Midbrain (tissue), 1 donor: ENCODE measurements around the gene MAG.
"Not testable (repeated sequence)": the region's sequence is repeated elsewhere in the genome, so short reads cannot be mapped to it uniquely, and the experiment has no call there.

Source experiments
- DNase-seq: peaks from one replicate; lab custom pipeline; 2025; lab: John Stamatoyannopoulos, UW

Gene MAG

GRCh38 chr19:35281303-35281702, 10.7 kb upstream of the MAG start:
- no peak for DNase-seq

DNA sequence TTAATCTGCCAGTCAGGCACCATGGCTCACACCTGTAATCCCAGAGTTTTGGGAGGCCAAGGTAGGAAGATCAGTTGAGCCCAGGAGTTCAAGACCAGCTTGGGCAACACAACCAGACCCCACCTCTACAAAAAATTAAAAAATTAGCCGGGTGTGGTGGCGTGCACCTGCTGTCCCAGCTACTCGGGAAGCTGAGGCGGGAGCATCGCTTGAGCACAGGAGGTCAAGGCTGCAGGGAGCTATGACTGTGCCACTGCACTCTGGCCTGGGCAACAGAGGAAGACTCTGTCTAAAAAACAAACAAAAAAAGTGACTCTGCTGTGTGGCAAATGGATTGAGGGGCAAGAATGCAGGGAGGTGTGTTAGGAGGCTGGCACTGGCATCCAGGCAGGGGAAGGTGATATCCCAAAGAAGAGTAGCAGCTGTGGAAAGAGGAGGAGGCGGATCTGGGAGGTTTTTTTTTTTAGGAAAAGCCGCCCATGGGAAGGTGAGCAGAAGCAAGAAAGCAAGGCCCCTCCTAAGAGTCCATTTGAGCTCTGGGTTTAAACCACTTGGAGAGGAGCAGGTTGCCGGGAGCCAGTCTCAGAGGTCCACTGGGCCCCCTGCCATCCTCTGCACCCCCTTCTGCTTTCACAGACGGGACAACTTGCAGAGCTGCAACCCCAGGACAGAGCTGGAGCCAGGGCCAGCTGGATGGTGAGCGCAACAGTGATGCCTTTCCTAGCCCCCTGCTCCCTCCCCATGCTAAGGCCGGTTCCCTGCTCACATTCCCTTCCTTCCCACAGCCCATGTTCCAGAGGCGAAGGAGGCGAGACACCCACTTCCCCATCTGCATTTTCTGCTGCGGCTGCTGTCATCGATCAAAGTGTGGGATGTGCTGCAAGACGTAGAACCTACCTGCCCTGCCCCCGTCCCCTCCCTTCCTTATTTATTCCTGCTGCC, 7.5 kb upstream of the MAG start:
- no peak for DNase-seq

- DNase-seq: no peak
These were observed 6.9 kb upstream of the MAG start for GRCh38 chr19:35285095-35285449.

DNA sequence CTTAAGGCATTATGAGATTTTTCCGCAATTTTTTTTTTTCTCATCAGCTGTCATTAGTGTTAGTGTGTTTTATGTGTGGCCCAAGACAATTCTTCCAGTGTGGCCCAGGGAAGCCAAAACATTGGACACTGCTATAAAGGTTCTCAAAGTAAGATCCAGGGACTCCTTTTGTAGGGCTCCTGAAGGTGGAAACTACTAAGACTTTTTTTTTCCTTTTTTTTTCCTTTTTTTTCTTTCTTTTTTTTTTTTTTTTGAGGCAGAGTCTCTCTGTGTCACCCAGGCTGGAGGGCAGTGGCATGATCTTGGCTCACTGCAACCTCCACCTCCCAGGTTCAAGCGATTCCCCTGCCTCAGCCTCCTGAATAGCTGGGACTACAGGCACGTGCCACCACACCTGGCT, 6.5 kb upstream of the MAG start:
- not testable (repeated sequence) for DNase-seq

- not testable (repeated sequence) for DNase-seq
These were observed 5.9 kb upstream of the MAG start for GRCh38 chr19:35286101-35286500.

- DNase-seq: no peak
These were observed 4.2 kb upstream of the MAG start for GRCh38 chr19:35287713-35288112.

- DNase-seq: no peak
These were observed 3.6 kb upstream of the MAG start for GRCh38 chr19:35288331-35288730.

GRCh38 chr19:35288906-35289305, 3.1 kb upstream of the MAG start:
- no peak for DNase-seq

- peak; percentile 82 for DNase-seq
These were observed 1.4 kb upstream of the MAG start for GRCh38 chr19:35290381-35291127.

DNA sequence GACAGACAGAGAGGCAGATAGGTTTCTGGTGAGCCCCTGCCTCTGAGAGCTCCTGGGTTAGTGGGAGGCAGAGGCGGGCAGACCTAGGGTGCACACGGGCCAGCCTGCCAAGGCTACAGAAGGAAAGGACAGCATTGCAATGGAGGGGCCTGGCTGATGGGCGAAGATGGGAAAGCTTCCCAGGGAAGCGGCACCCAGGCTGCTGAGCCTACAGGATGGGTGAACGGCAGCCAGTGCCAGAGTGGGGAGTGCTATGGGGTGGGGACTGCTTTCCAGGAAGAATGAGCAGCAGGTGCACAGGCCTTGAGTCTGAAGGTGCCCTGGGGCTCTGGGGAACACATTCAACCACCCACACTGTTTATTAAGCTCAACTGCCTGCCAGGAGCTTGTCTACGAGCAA, 702 bp upstream of the MAG start:
- no peak for DNase-seq

DNA sequence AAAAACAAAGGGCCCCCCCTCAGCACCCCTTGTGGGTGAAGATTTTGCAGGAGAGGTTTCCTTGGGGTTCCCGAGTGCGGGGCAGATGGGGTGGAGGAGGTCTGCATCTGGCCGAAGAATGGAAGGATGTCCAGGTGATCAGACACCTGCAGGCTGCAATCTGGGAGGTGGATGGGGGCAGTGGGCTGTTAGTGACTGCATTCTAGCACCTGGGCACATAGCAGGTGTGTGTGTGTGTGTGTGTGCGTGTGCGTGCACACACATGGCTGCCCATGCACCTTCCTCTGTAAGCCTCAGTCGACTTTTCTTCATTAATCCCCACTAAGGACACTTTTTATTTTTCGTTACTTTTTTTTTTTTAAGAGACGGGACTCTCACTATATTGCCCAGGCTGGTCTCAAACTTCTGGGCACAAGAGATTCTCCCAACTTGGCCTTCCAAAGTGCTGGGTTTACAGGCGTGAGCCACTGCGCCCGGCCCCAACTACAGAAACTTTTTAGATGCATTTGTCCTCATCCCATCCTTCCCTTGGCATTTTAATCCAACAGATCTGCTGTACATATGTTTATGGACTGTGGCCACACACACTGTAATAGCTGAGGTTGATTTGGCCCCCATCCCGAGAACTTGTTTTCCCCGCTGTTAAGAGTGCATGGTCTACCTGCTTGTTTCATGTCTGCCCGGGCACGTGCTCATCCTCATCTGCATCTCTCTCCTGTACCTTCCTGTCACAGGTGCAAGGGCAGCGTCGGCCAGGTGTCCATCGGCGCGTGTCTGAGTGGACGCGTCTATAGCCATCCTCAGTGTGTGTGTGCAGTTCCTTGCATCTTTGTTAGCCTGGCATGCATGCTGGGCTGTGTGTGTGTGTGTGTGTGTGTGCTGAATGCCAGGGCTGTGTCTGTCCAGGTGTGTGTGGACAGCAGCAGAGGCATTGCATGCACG, 731 bp downstream of the MAG start:
- no peak for DNase-seq

DNA sequence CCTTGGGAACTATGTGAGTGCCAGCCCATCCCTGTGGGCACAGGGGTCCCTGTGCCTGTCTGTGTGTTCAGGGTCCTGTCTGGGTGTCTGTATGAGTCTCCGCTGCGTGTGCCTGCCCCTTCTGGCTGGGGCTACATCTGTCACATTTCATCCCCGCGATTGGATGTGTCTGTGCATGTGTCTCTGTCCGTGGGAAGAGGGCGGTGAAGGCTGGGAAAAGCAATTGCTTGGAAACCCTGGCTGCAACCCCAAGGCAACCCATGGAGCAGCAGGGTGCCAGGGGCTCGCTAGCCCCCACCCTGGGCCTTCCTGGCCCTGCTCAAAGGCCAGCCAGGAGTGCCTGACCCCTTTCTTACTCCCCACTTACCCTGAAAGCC, 1.4 kb downstream of the MAG start:
- DNase-seq: peak; percentile 36

DNA sequence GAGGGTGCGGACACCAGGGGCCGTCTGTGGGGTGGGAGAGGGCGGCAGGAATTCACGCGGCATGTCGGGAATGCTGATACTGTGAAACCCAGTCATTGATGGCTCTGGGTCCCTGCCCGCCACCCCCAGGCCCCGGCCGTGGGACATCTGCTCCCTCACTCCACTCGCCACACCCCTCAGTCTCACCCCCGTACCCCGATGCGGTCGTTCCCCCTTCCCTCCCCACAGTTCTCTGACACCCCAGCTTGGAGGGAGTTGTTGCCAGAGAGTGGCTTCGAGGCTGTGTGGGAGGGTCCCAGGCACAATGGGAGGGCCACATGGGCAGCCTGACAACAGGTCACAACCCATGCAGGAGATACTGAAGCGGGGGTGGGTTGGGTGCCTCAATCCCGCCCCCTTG, 1.8 kb downstream of the MAG start:
- DNase-seq: no peak

DNA sequence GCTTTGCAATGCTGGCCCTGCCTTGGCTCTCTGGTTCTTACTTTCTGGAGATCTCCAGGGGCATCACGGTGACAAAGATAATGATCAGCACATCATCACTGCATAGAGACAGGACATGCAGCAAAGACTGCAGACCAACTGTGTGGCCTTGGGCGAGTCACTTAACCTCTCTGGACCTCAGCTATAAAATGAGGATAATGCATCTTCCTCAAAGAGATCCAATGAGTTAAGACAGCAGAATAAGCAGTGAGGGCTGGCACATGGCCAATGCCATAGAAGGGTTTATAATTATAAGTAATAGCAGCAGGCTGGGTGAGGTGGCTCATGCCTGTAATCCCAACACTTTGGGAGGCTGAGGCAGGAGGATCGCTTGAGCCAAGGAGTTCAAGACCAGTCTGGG, 2.4 kb downstream of the MAG start:
- DNase-seq: no peak

GRCh38 chr19:35294859-35295791, 3.2 kb downstream of the MAG start:
- no peak for DNase-seq

DNA sequence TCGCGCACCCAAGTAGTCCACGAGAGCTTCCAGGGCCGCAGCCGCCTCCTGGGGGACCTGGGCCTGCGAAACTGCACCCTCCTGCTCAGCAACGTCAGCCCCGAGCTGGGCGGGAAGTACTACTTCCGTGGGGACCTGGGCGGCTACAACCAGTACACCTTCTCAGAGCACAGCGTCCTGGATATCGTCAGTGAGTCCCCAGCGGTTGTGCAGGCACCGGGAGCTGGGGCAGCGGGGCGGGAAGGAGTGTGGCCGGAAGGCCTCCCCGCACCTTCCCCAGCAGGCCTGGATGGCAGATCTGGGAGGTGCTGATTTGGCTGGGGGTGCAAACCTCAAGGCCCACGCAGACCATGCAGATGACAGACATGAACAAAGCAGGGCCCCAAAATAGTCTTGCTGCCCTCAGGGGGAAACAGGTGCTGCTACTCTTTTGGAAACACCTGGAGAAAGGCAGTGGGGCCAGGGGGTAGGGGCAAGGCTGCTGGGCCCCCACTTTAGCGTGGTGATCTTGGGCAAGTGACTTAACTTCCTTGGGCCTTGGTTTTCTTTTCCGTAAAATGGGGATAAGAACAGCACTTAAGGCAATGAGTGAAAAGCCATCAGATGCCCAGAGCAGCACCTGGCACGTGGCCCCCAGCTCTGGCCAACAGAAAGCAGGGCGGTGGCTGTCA, 4.0 kb downstream of the MAG start:
- DNase-seq: no peak

- DNase-seq: no peak
These were observed 4.9 kb downstream of the MAG start for GRCh38 chr19:35296644-35297514.

DNA sequence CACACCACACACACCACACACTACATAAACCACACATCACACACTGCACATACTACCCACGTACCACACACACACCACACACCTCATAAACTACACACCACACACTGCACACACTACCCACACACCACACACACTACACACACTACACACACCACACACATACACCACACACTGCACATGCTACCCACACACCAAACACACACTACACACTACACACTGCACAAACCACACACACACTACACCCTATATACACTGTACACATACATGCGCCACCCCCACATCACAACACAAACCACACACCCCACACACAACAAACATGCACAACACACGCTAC, 5.5 kb downstream of the MAG start:
- DNase-seq: no peak

DNA sequence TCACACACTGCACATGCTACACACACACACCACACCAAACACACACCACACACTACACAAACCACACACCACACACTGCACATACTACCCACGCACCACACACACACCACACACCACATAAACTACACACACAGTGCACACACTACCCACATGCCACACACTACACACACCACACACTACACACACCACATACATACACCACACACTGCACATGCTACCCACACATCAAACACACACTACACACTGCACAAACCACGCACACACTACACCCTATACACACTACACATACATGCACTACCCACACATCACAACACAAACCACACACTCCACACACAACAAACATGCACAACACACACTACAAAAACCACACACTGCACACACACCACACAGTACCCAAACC, 6.0 kb downstream of the MAG start:
- DNase-seq: no peak

DNA sequence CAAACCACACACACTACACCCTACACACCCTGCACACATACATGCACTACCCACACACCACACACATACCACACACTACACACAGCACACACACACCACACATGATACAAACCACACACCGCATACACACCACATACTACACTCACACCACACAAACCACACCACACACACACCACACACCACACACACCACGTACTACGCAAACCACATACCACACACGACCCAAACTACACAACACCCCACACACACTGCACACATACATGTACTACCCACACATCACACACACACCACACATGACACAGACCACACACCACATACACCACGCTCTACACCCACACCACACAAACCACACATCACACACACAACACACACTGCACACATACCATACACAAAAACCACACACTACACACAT, 6.6 kb downstream of the MAG start:
- no peak for DNase-seq
